Psoas muscle (tissue), 8 donors: ENCODE measurements around the gene GNPDA2. TPM values are rescaled to one million over a fixed set of nuclear protein-coding genes. Genes with fewer than 3 reads are reported as not detected.
A peak's percentile ranks its signal among the peaks of the same experiment; 100 is the strongest.

ENCODE experiments used
- ATAC-seq, 4 donors: fragments of 200-7000 bp; cut with Tn5 transposase; one replicate each; pipeline ENCODE4 v1.9.1; 2020; ENCODE audit warnings: moderate library complexity in 3 of 4, mild to moderate bottlenecking in 2 of 4
- DNase-seq, 2 donors: peaks; one replicate each; pipeline ENCODE4 v3.0.0-alpha.2; 2020
- H3K27ac ChIP-seq: fragments of 200-600 bp; one replicate; pipeline ENCODE4 v1.8.0; 2022
- H3K27me3 ChIP-seq, 3 donors: fragments of 200-600 bp in 1 of 3; one replicate each; pipeline versions ENCODE4 v1.6.1 to v1.8.0; 2013 to 2022; ENCODE audit warnings: low read length in 2 of 3, mild to moderate bottlenecking in 2 of 3, moderate library complexity in 1 of 3; ENCODE audit not compliant: insufficient read depth in 3 of 3
- H3K36me3 ChIP-seq, 2 donors: fragments of 200-600 bp in 1 of 2; one replicate each; pipeline versions ENCODE4 v1.6.1 to v1.8.0; 2013 to 2022; ENCODE audit warnings: low read depth in 1 of 2, mild to moderate bottlenecking in 1 of 2, moderate library complexity in 1 of 2; ENCODE audit not compliant: insufficient read depth in 1 of 2
- H3K4me1 ChIP-seq: fragments of 200-600 bp; one replicate; pipeline ENCODE4 v1.8.0; 2022
- H3K4me3 ChIP-seq: fragments of 200-600 bp; one replicate; pipeline ENCODE4 v1.8.0; 2022; ENCODE audit warnings: mild to moderate bottlenecking
- H3K9me3 ChIP-seq: fragments of 200-600 bp; one replicate; pipeline ENCODE4 v1.8.0; 2022
- CTCF ChIP-seq: fragments of 200-600 bp; IDR thresholded peaks from one replicate; pipeline ENCODE4 v1.8.0; 2022; ENCODE audit warnings: antibody characterized with exemption
- WGBS, 3 donors: extraction: QIAGEN DNeasy Blood & Tissue Kit; methylation state at CpG; one replicate each; pipeline versions ENCODE4 v1.1.6 to v1.1.7; 2013; 5-methylcytosine and 5-hydroxymethylcytosine counted together
- intact Hi-C, 2 donors: fragments of 100-400 bp; cut with DNase I; formaldehyde crosslinking; loops; one replicate each; pipeline versions ENCODE4 v1.11.0 to v1.14.2; 2022
- polyA plus RNA-seq, 3 donors: library from polyadenylated mRNA; stranded (reverse); fragments of 200-250 nt; gene quantifications; one replicate each; pipeline ENCODE4 v1.2.3, GENCODE V29; 2013
- total RNA-seq, 4 donors: library from RNA; stranded (reverse); fragmentation: NEBNext Ultra II Directional in 2 of 4; extraction: Animal tissue kit (Norgen Biotek cat#: 25700) in 2 of 4; gene quantifications; one replicate each; pipeline versions ENCODE4 v1.2.1 to v1.2.4, GENCODE V29; 2021 to 2023
- donor health status: healthy with polysubstance abuse.
- donor health status: DM: no; HTN: no; CAD: no; lungs with moderate emphysema.
- donor health status: Bipolar disorder and iron deficiency.
- donor health status: healthy.
- donor health status: DM: yes; HTN: yes; CAD: no.
- donor health status: DM: no; HTN: no; CAD: no.
- donor health status: DM: no; HTN: no; CAD: no.
- donor health status: DM: yes; HTN: yes; CAD: no.

GNPDA2 gene
- total and polyA plus RNA-seq, 7 donors = 4.6 to 18.9 (median 6.9) TPM

DNA sequence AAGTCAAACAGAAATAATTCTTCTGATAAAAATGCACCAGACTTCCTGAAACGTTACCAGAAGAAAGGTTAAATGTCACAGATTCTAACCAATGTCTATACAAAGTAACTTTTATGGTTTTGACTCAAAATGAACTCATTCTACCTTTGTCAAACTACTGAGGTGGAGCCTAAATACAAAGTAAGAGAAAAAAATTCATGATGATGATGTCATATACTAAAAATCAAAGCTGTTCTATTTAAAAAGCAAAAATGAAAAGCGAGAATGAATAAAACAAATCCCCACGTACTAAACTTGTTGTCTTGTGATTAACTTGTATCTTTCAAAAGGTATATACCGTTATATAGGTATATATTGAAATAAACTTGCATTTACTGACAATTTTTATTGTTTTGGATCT lies 21.7 kb downstream of the GNPDA2 start:
- Histone ChIP-seq H3K36me3 (peaks cover 3 to 98% of the 10 kb centered on the region in 2 donors), H3K9me3 (no peaks in the 10 kb centered on the region), H3K4me3 (no peak overlapping the region), H3K27ac (no peak overlapping the region), H3K27me3 (no peaks in the 10 kb centered on the region), H3K4me1 (no peaks in the 10 kb centered on the region)
- ATAC-seq (no peak), DNase-seq (no peak)
- intact Hi-C loops = no loop called here
- TF ChIP-seq CTCF = no peak
- 84 to 91% (median 89%) methylated on average over 4 of the region's 4 CpGs for WGBS, 3 donors

DNA sequence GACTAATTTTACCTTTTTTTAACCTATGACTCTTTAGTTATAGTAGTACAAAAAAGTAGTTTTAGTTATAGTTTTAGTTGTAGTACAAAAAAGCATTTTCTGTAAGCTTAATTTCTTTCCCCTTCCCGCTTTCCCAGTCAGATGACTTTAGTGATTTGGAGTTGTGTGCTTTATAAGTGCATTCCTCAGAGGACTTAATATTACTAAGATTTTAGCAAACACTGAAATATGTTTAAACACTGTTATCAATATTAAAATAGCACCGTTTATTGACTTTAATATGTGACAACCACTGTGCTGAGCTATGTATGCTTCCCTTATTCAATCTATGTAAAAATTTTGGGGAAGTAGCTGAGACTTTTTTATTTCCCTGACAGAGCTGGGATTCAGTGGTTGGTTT lies 25.3 kb downstream of the GNPDA2 start:
- H3K36me3 ChIP-seq = peaks cover 11 to 99% of the 10 kb centered on the region in 2 donors
- no peak overlapping the region for H3K4me3 ChIP-seq
- H3K9me3 ChIP-seq = no peaks in the 10 kb centered on the region
- H3K27ac ChIP-seq = no peak overlapping the region
- TF ChIP-seq CTCF = no peak
- 89 to 98% (median 90%) methylated on average over 2 of the region's 2 CpGs for WGBS, 3 donors
- intact Hi-C loops = no loop called here
- no peaks in the 10 kb centered on the region for H3K27me3 ChIP-seq
- ATAC-seq (no peak), DNase-seq (no peak)
- H3K4me1 ChIP-seq = no peaks in the 10 kb centered on the region

DNA sequence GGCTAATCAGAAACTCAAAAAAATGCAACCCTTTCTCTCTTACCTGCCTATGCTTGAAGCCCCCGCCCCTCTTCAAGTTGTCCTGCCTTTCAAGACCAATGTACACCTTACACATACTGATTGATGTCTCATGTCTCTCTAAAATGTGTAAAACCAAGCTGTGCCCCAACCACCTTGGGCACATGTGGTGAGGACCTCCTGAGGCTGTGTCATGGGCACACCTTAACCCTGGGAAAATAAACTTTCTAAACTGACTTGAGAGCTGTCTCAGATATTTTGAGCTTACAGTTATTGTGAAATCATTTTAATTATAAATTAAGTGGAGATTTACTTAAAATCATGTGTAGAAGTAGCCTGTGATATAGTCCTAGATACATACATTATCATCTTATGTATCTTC lies 25.9 kb downstream of the GNPDA2 start:
- DNase-seq (no peak), ATAC-seq (no peak)
- TF ChIP-seq CTCF = no peak
- H3K27ac ChIP-seq = no peak overlapping the region
- H3K4me3 ChIP-seq = no peak overlapping the region
- peaks cover 11 to 99% of the 10 kb centered on the region in 2 donors for H3K36me3 ChIP-seq
- intact Hi-C loops = no loop called here
- H3K9me3 ChIP-seq = no peaks in the 10 kb centered on the region
- 93 to 97% (median 97%) methylated on average over 1 of the region's 1 CpG for WGBS, 3 donors
- H3K27me3 ChIP-seq = no peaks in the 10 kb centered on the region
- no peaks in the 10 kb centered on the region for H3K4me1 ChIP-seq

DNA sequence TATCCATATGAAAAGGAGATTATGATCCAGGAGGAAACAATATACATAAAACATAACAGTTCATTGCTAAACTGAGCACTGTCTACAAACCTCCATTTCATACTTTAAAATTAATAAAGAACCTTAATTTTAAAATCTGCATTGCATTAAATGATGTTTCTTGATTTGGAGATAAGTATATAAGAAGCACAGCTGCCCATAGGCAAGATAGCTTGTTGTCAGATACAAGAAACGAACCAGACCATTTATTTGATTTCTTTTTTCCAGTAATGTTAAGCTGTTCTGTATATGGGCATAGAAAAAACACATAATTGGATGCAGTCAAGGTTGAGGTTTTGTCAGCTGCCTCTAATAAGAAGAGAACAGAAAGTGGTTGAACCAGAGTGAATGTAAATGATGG lies 41.7 kb downstream of the GNPDA2 start:
- intact Hi-C loops = no loop called here
- Histone ChIP-seq H3K36me3 (peaks cover 9 to 91% of the 10 kb centered on the region in 2 donors), H3K4me3 (no peak overlapping the region), H3K27me3 (no peaks in the 10 kb centered on the region), H3K9me3 (no peaks in the 10 kb centered on the region), H3K27ac (no peak overlapping the region), H3K4me1 (peaks cover 17% of the 10 kb centered on the region)
- TF ChIP-seq CTCF = no peak
- WGBS, 3 donors = 86 to 98% (median 91%) methylated on average over 1 of the region's 1 CpG
- DNase-seq (no peak), ATAC-seq (no peak)

DNA sequence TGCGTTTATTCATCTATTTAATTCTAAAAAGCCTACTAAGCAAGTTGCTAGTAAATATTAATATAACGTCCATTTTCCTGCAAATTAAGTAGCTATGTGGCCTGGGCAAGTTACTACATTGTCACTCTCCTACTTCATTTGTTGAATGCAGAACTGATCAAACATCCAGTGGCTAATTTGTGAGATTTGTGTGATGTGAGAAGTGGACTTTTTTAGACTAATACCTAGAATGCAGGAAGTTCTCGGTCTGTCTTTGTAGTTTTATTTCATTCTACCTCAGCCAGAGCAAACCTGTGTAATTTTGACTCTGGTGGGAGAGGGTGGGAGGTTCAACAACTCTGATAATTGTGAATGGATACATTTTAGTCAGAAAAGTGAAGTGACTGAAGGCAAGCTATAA lies 47.3 kb downstream of the GNPDA2 start:
- DNase-seq = no peak
- no peak for ATAC-seq
- no peaks in the 10 kb centered on the region for H3K9me3 ChIP-seq
- 0 to 8% (median 2%) methylated on average over 3 of the region's 3 CpGs for WGBS, 3 donors
- no peaks in the 10 kb centered on the region for H3K27me3 ChIP-seq
- peaks cover 27% of the 10 kb centered on the region for H3K4me1 ChIP-seq
- peak overlapping the region; percentile 87 for H3K4me3 ChIP-seq
- no peak for TF ChIP-seq CTCF
- intact Hi-C loops = no loop called here
- H3K36me3 ChIP-seq = peaks cover 4 to 35% of the 10 kb centered on the region in 2 donors
- peak overlapping the region; percentile 96 for H3K27ac ChIP-seq
